Lower lobe of right lung (tissue), 2 donors: ENCODE results near the gene P2RX4. TPM values are rescaled to one million over a fixed set of nuclear protein-coding genes. Genes with fewer than 3 reads are reported as not detected.

Experiments
- ATAC-seq, 2 donors: fragments of 200-7000 bp; cut with Tn5 transposase; one replicate each; pipeline ENCODE4 v1.9.1; 2020 to 2022; ENCODE audit warnings: mild to moderate bottlenecking in 2 of 2, moderate library complexity in 2 of 2
- DNase-seq: peaks from one replicate; pipeline ENCODE4 v3.0.0-alpha.2; 2020
- H3K27ac ChIP-seq: fragments of 200-600 bp; one replicate; pipeline ENCODE4 v1.8.0; 2022
- H3K27me3 ChIP-seq: fragments of 200-600 bp; one replicate; pipeline ENCODE4 v1.8.0; 2022; ENCODE audit warnings: low read depth
- H3K36me3 ChIP-seq: fragments of 200-600 bp; one replicate; pipeline ENCODE4 v1.8.0; 2022; ENCODE audit warnings: mild to moderate bottlenecking
- H3K4me1 ChIP-seq: fragments of 200-600 bp; one replicate; pipeline ENCODE4 v1.8.0; 2022
- H3K4me3 ChIP-seq: fragments of 200-600 bp; one replicate; pipeline ENCODE4 v1.8.0; 2022; ENCODE audit warnings: mild to moderate bottlenecking
- H3K9me3 ChIP-seq: fragments of 200-600 bp; one replicate; pipeline ENCODE4 v1.8.0; 2022
- CTCF ChIP-seq: fragments of 200-600 bp; IDR thresholded peaks from one replicate; pipeline ENCODE4 v1.8.0; 2022; ENCODE audit warnings: antibody characterized with exemption, mild to moderate bottlenecking
- intact Hi-C: fragments of 100-400 bp; cut with DNase I; formaldehyde crosslinking; loops from one replicate; pipeline ENCODE4 v1.11.0; 2022
- total RNA-seq: library from RNA; stranded (reverse); fragmentation: NEBNext Ultra II Directional; extraction: Animal tissue kit (Norgen Biotek cat#: 25700); gene quantifications from one replicate; pipeline ENCODE4 v1.2.1, GENCODE V29; 2021
- donor health status: DM: no; HTN: yes; CAD: no; lungs with severe emphysema.

The P2RX4 gene
- total RNA-seq, 1 donor from 2014 or later, result 65.8 TPM

- Histone ChIP-seq H3K36me3 (peaks cover 98% of the 10 kb centered on the region), H3K4me1 (no peaks in the 10 kb centered on the region), H3K27ac (no peak overlapping the region), H3K9me3 (no peaks in the 10 kb centered on the region), H3K27me3 (no peaks in the 10 kb centered on the region), H3K4me3 (no peak overlapping the region)
- DNase-seq (no peak), ATAC-seq (no peak)
- intact Hi-C loops, result no loop called here
- no peak for TF ChIP-seq CTCF
Measured at GRCh38 chr12:121261398-121261797, 51.5 kb downstream of the P2RX4 start.

GRCh38 chr12:121263206-121263935, 53.4 kb downstream of the P2RX4 start:
- H3K4me3 ChIP-seq, result no peak overlapping the region
- ATAC-seq, result no peak

GRCh38 chr12:121264135-121264534, 54.2 kb downstream of the P2RX4 start:
- Histone ChIP-seq H3K27me3 (no peaks in the 10 kb centered on the region), H3K4me3 (no peak overlapping the region), H3K9me3 (no peaks in the 10 kb centered on the region), H3K4me1 (no peaks in the 10 kb centered on the region), H3K36me3 (peaks cover 92% of the 10 kb centered on the region), H3K27ac (no peak overlapping the region)
- no peak for ATAC-seq
- TF ChIP-seq CTCF, result no peak
- no peak for DNase-seq
- intact Hi-C loops, result no loop called here

More at GRCh38 chr12:121263206-121263935, 53.4 kb downstream of the P2RX4 start:
- DNase-seq, result no peak
- Histone ChIP-seq H3K36me3 (peaks cover 92% of the 10 kb centered on the region), H3K9me3 (no peaks in the 10 kb centered on the region), H3K27me3 (no peaks in the 10 kb centered on the region), H3K27ac (no peak overlapping the region), H3K4me1 (no peaks in the 10 kb centered on the region)
- intact Hi-C loops, result no loop called here
- no peak for TF ChIP-seq CTCF

- ATAC-seq, result no peak
- Histone ChIP-seq H3K9me3 (no peaks in the 10 kb centered on the region), H3K27ac (no peak overlapping the region), H3K4me3 (no peak overlapping the region), H3K4me1 (no peaks in the 10 kb centered on the region), H3K36me3 (peaks cover 92% of the 10 kb centered on the region), H3K27me3 (no peaks in the 10 kb centered on the region)
- DNase-seq, result no peak
- intact Hi-C loops, result no loop called here
- TF ChIP-seq CTCF, result no peak
Measured at GRCh38 chr12:121264951-121265515, 55.1 kb downstream of the P2RX4 start.

- Histone ChIP-seq H3K27ac (no peak overlapping the region), H3K27me3 (no peaks in the 10 kb centered on the region), H3K36me3 (peaks cover 74% of the 10 kb centered on the region), H3K4me1 (no peaks in the 10 kb centered on the region), H3K4me3 (no peak overlapping the region), H3K9me3 (no peaks in the 10 kb centered on the region)
- intact Hi-C loops, result no loop called here
- ATAC-seq, result no peak
- no peak for DNase-seq
- no peak for TF ChIP-seq CTCF
Measured at GRCh38 chr12:121267822-121268221, 57.9 kb downstream of the P2RX4 start.
